ENCODE results near the gene ARHGAP42.
"Not testable (repeated sequence)": the region's sequence is repeated elsewhere in the genome, so short reads cannot be mapped to it uniquely, and the experiment has no call there.

Gene ARHGAP42, protein sequence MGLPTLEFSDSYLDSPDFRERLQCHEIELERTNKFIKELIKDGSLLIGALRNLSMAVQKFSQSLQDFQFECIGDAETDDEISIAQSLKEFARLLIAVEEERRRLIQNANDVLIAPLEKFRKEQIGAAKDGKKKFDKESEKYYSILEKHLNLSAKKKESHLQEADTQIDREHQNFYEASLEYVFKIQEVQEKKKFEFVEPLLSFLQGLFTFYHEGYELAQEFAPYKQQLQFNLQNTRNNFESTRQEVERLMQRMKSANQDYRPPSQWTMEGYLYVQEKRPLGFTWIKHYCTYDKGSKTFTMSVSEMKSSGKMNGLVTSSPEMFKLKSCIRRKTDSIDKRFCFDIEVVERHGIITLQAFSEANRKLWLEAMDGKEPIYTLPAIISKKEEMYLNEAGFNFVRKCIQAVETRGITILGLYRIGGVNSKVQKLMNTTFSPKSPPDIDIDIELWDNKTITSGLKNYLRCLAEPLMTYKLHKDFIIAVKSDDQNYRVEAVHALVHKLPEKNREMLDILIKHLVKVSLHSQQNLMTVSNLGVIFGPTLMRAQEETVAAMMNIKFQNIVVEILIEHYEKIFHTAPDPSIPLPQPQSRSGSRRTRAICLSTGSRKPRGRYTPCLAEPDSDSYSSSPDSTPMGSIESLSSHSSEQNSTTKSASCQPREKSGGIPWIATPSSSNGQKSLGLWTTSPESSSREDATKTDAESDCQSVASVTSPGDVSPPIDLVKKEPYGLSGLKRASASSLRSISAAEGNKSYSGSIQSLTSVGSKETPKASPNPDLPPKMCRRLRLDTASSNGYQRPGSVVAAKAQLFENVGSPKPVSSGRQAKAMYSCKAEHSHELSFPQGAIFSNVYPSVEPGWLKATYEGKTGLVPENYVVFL

DNA sequence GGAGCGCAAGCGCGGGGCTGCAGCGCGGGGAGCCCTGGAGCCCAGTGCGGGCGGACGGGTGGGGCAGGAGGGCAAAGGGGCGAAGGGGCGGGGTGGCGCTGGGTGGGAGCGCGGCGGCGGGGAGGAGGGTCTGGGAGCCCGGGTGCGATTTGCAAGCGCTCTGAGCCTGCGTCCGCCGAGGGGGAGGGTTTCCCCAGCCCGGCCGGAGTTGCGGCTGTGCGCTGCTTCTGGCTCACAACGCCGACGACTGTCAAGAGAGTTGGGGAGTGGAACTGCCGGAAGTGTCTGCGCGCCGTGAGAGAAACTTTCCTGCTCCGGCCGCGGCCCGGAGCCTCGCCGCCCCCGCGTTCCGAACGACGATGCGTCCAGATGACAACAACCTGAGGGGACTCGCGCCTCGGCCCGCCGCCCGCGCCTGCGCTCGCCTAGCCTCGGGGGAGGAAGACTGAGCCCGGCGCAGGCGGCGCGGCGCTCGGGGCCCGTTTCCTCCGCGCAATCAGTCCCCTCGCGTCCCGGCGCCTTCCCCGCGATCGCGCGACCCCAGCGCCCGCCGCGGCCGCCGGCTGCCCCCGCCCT, at the start of gene ARHGAP42:
TSS of gene ARHGAP42 (plus strand) at position 235 of the 576 bp plus-strand sequence. CDS start 391 bp downstream, outside the sequence.
- DNase-seq (ENCODE audit: low read depth in 2 of 3, low spot score in 1 of 3) = peak in 1 of 3 donors; percentile 0

DNA sequence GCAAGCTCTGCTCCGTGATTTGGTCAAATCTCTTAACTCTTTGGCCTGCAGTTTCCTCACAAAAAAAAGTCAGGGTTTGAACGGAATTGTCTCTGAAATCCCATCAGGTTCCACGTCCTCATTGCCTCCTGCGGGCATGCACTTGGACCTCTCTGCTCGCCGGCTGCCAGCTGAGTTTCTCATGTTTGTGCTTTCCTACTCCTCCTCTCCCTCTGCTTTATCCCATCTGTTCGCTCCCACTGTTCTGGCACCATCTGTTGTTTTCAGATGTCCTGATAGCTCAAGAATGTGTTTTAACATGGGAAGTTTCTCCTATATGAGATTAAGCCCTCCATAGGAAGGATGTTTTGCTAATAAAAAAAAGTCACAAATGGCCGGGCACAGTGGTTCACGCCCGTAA, 49.4 kb upstream of the ARHGAP42 start:
- DNase-seq (ENCODE audit: low read depth in 2 of 3, low spot score in 1 of 3) = no peak

DNA sequence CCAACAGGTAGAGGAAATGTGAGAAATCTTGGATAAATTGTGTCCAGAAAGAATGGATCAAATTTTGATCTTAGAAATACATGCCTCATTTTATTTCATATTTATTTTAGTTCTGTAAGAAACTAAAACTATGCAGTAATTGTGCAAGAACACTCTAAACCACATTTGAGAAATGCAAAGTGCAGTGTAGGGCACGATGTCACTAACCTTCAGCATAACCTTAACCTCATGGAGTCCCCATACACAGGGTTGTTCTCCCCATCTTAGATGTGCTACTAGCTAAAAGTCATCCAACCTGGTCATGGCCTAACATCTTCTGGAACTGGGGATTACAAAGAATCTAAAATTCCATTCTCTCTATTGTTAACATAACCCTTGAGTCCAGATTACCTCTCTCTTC, 48.4 kb upstream of the ARHGAP42 start:
- no peak for DNase-seq (ENCODE audit: low read depth in 2 of 3, low spot score in 1 of 3)

DNA sequence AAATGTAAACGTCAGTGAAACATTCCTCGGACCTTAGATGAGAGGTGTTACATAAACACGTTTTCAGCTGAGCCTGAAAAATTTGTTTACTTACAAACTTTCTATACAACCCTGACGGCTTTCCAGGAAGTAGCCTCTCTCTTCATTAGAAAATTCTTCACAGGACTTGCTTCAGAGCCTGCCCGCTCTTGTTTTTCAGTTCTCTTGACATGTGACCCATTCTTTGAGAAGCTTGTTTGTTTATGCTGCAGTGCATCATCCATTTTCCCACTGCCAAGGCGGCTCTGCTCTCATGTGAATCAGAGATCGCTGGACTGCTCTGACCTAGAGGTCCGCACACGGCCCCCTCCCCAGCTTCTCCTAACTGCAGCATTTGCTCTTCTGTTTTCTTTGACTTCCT, 47.9 kb upstream of the ARHGAP42 start:
- DNase-seq (ENCODE audit: low read depth in 2 of 3, low spot score in 1 of 3) = no peak

- DNase-seq (ENCODE audit: low read depth in 2 of 3, low spot score in 1 of 3) = no peak
Measured at GRCh38 chr11:100640071-100640470, 47.0 kb upstream of the ARHGAP42 start.

GRCh38 chr11:100640646-100641045, 46.4 kb upstream of the ARHGAP42 start:
- DNase-seq (ENCODE audit: low read depth in 2 of 3, low spot score in 1 of 3) = no peak

GRCh38 chr11:100641456-100641855, 45.6 kb upstream of the ARHGAP42 start:
- DNase-seq (ENCODE audit: low read depth in 2 of 3, low spot score in 1 of 3) = no peak

DNA sequence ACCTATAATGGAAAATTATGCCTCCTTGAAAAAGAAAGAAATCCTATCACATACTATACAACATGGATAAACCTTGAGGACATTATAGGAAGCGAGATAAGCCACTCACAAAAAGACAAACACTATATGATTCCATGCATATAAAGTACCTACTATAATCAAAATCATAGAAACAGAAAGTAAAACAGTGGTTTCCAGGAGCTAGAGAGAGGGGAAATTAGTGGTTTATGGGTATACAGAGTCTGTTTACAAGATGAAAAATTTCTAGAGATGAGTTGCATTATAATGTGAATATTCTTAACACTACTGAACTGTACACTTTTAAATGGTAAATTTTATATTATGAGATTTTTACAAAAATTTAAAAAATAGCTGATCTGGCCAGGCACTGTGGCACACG, 40.5 kb upstream of the ARHGAP42 start:
- DNase-seq (ENCODE audit: low read depth in 2 of 3, low spot score in 1 of 3) = no peak

- DNase-seq (ENCODE audit: low read depth in 2 of 3, low spot score in 1 of 3) = no peak
Measured at GRCh38 chr11:100647861-100648260, 39.2 kb upstream of the ARHGAP42 start.

- DNase-seq (ENCODE audit: low read depth in 2 of 3, low spot score in 1 of 3) = no peak
Measured at GRCh38 chr11:100663583-100663982, 23.5 kb upstream of the ARHGAP42 start.

DNA sequence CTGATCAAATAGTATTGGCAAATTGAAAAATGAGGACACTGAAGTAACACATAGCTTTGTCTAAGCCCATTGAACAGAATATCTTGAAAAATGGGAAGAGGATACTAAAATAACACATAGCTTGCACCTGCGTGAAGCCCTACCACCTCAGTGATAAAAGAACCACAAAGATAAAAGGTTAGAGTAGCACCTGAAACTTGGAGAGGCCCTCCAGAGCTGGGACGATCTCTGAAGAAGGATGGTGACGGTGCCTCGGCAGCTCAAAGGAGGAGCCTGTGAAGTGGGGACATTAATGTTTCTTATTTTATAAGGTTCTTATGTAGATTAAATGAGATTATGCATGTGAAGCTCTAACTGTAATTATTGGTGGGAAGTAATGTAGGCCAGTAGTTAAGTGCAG, 23.1 kb upstream of the ARHGAP42 start:
- no peak for DNase-seq (ENCODE audit: low read depth in 2 of 3, low spot score in 1 of 3)

DNA sequence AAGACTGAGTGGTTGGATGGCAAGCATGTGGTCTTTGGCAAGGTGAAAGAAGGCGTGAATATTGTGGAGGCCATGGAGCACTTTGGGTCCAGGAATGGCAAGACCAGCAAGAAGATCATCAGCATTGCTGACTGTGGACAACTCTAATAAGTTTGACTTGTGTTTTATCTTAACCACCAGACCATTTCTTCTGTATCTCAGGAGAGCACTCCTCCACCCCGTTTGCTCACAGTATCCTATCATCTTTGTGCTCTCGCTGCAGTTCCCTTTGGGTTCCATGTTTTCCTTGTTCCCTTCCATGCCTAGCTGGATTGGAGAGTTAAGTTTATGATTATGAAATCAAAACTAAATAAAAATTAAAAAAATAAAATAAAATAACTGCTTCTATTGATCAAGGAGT, 20.3 kb upstream of the ARHGAP42 start:
- not testable (repeated sequence) for DNase-seq (ENCODE audit: low read depth in 2 of 3, low spot score in 1 of 3)

DNA sequence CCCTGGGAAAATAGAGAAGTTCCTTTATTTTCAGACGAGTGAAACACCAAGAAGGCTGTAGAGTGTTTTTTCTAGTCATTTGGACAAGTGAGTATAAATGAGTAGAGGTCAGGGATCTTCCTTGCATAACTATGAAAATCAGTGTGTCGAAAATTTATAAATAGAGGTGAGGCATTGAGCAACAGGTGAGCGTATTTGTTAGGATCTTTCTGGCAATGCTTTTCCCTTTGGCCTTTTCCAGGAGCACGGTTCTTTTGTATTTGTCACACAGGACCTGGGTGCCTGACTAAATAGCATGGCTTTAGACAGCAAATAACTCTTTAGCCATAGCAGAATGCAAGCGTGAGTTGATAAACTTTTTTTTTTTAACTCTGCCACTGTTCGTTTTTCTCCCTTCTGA, 19.6 kb upstream of the ARHGAP42 start:
- no peak for DNase-seq (ENCODE audit: low read depth in 2 of 3, low spot score in 1 of 3)

DNA sequence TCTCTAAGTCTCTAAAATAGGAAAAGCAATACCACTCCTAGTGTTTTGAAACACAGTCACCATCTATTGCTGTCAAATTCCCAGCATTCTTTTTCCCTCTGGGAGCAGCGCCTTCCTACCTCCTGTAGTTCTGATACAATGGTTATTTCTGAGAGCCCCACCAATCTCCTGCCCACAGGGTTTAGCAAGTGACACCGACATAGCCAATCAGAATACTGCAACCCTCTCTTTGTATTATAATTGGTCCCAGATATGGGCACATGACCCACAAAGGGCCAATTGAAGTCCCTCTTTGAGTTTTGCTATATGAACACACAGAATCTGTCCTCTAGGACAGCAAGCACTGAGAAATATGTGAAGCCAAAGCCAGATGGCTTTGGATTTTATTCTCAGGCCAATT, 16.9 kb upstream of the ARHGAP42 start:
- DNase-seq (ENCODE audit: low read depth in 2 of 3, low spot score in 1 of 3) = no peak

DNA sequence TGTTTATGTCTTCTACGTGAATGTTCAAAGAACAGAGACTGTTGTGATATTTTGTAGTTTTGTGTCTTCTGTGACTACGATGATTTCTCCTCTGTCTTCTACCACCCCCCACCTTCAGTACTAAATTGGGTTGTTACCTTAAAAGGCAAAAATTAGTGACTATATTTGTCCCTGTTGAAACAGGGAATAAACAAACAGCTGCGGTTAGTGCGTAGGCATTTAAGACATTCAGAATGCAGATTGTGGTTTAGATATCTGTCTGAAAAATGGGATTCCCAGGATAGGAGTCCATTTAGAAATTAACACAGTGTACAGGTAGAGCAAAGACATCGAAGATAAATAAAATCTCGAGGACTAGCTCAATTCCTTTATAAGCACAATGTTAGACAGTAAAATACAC, 15.6 kb upstream of the ARHGAP42 start:
- no peak for DNase-seq (ENCODE audit: low read depth in 2 of 3, low spot score in 1 of 3)

- no peak for DNase-seq (ENCODE audit: low read depth in 2 of 3, low spot score in 1 of 3)
Measured at GRCh38 chr11:100672498-100673033, 14.5 kb upstream of the ARHGAP42 start.

GRCh38 chr11:100673063-100673462, 14.0 kb upstream of the ARHGAP42 start:
- DNase-seq (ENCODE audit: low read depth in 2 of 3, low spot score in 1 of 3) = no peak

GRCh38 chr11:100674212-100674611, 12.9 kb upstream of the ARHGAP42 start:
- DNase-seq (ENCODE audit: low read depth in 2 of 3, low spot score in 1 of 3) = no peak

DNA sequence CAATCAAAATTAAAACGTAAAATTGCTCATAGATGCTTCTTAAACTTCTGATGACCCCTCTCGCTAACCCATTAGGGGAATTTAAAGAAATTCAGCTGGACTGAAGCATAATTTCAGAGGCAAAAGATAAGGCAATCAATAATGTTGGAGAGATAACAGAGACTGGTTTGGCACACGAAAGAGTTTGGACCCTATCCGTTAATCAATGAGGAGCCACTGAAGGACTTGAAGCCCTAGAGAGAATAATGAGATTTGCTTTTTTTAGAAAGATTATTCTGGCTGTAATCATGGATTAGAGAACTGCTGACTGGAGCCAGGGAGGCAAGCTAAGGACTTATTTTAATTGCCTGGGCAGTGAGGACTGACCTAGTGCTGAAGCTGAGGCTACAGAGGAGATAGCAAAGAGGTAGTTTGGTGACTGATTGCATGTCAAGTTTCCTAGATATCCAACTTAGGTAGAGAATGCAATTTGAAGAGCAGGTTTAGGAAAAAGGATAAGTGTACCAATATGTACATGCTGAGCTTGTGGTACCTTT, 11.9 kb upstream of the ARHGAP42 start:
- DNase-seq (ENCODE audit: low read depth in 2 of 3, low spot score in 1 of 3) = no peak

DNA sequence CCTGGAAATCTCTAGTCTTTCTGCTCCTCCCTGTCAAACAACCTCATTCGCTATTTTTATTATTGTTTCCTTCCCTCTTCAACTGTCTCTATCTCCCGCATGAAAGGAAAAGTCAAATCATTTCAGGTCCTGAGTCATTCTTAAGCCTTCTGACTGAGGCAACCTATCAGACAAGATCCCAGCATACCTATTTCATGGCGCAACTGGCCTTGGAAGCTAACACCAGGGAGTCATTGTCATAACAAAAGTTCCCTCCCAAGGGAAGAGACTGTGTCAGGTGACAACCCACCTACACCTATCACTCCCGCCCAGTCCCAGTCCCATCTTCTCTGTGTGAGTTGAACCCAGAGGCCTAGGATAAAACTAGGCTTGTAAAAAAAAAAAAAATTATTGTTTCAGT, 10.2 kb upstream of the ARHGAP42 start:
- DNase-seq (ENCODE audit: low read depth in 2 of 3, low spot score in 1 of 3) = no peak

DNA sequence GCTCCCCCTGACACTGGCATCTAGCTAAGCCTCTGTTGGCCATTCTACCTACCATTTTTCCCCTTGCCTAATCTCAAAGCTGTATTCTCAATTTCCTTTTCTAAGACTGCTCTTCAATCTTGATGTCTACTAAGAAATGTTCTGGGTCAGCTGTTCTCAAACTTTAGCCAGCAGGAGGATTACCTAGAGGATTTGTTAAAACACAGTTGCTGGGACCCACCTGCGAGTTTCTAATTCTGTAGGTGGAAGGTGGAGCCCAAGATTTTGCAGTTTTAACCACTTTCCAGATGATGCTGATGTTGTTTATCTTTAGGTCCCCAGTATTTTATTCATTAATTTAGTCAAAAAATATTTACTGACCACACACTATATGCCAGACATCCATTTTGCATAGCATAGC, 9.3 kb upstream of the ARHGAP42 start:
- DNase-seq (ENCODE audit: low read depth in 2 of 3, low spot score in 1 of 3) = no peak
